GM18858 (cell line): ENCODE measurements around the gene TNFRSF11A.
A peak's percentile ranks its signal among the peaks of the same experiment; 100 is the strongest.

Source experiments
- ATAC-seq: cut with Tn5 transposase; IDR thresholded peaks from one replicate; pipeline ENCODE4 v1.9.1; 2021; ENCODE audit not compliant: unreplicated experiment

Gene TNFRSF11A

DNA sequence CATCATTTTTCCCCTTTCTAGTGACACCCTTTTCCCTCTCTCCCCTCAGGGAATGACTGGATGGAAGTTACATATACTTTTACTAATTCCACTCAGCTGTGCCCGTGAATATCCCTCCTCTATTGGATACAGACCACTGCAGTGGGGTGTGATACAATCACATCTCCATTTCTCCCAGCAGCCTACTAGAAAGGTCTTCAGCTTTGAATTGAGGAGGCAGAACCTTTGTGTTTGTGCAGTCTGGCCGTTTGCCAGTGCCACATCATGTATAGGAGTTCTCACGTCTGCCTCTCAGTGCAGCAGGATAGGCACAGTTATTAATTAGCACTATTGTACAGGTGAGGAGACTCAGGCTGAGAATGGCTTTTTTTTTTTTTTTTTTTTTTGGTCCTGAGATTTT, 16.4 kb downstream of the TNFRSF11A start:
- no peak for ATAC-seq

DNA sequence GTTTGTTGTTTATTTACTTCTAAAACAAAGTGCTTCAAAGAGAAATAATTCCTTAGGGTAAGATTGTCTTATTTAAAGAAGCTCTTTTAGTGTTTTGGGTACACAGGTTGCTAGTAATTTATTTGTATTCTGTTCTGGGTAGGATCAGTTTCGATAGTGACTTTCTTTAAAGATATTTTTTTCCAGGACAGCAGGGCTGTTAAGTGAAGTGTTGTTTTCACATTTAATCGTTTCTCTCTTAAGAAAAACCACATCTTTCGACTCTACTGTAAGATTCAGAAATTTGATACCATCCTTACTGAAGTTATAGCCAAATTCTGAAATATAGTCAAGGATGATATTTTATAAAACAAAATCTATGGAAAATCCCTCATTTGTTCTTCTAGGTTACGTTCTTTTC, 17.8 kb downstream of the TNFRSF11A start:
- no peak for ATAC-seq

DNA sequence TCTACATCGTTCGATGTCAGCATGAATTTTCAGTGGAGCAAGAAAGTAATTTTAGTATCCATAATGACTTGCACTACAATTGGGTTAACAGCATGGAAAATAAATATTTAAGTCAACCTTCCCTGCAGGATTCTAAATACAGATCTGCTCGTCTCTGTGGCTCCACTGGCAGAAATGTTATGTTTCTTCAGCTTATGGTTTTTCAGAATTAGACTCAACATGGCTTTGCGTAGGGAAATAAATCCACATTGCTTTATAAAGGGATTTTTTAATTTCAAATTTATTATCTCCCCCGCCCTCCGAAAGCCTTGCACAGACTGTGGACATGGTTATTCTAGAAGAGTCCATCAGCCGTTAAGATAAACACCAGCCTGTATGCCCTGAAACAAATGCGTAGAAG, 18.2 kb downstream of the TNFRSF11A start:
- ATAC-seq, result no peak

DNA sequence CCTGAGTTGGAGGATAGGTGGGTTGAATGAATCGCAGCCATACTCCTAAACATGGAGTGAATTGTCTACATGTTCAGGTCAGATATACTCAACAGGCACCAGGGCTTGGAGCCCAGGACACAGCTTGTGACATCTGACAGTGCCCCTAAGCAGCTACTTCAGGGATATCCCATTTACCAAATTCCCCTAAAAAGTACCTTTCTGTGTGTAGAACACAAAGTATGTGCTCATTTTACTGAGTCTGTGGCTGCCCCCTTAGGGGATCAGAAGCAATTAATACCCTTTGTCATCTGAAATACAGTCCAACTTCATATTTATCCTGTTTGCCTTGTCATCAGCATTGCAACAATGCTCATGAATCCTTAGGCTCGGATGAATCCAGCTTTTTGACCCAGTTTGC, 20.8 kb downstream of the TNFRSF11A start:
- no peak for ATAC-seq

DNA sequence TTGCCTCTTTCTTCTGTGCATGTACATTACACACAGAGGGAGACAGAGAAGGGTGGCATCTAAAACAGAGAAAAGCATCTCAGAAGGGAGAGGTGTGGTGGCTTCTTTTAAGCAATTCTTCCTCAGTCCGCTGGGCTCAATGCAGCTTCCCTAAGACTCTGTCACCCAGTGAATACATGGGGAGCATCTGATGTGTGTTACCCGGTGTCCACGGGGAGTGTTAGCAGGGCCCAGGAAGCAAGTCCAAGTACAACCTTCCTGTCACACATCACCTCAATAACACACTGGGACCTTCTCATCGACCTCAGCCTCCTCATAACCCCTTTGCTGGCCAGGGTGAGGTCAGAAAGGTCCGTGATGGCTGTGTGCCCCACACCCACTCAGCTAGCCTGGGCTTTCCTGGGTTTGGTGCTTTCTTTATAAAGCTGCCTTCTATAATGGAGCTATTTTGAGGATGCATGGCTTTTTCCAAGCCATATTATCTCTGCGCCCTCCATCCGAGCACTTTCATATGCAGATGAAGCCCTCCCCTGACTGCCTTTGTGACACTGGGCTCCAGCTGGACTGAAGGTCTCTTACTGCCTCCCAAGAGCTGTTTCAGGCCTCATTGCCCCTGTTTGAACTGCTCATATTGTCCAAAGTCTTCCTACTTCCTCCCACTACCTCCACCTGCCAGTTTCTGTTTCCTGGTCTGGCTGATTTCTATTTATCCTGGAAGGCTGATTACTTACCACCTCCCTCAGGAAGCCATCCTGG, 21.4 kb downstream of the TNFRSF11A start:
- no peak for ATAC-seq

DNA sequence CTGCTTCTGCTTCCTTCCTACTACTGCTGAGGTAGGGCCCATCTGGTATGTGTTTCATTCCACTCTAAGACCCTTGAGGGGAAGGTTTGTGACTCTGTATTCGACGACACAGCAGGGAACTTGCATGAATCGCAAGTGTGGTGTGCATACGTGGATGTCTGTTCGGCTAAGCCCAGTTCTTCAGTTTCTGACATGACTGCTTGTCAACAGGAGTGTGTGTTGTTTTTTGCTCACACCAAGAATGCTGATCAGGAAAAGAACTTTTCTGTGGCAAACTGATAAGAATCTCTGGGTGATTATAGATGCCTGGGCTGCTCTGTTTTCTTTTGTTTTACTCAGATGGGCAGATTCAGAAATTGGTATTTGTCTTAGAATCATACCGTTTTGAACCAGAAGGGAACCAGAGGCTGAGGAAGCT, 22.0 kb downstream of the TNFRSF11A start:
- ATAC-seq, result no peak

DNA sequence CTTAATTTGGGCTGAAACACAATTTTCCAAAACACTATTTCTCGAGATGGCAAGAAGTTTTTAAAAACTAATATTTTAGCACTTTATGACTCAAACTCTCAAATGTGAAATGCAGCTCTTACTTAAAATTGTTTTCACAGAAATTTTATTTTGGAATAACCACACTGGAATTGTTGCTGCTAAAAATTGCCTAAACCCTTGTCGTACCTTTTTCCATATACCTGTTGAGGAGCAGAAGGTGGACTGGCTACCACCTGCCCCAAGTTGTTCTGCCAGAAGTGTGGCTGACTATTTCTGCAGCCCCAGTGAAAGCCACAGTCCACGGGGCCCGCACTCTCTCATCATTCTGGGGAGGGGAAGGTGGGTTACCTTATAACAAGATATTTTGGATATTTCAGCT, 23.4 kb downstream of the TNFRSF11A start:
- ATAC-seq, result no peak

DNA sequence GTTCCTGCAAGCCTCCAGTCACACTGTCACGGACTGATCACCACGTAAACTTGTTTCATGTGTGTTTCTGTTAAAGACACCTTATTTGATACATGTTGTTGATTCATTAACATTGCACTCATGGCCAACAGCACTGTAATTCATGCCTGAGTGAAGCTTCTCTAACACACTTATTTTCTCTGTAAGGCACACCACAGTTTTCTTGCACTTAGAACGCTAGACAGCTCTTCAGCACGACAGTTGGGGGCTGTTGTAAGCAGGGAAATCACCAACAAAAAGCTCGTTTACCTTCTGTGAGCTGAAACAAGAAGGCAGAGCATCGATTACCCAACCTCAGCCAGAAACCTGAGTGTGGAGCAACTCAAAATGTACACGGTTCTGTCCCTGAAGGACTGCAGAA, 28.1 kb downstream of the TNFRSF11A start:
- no peak for ATAC-seq

DNA sequence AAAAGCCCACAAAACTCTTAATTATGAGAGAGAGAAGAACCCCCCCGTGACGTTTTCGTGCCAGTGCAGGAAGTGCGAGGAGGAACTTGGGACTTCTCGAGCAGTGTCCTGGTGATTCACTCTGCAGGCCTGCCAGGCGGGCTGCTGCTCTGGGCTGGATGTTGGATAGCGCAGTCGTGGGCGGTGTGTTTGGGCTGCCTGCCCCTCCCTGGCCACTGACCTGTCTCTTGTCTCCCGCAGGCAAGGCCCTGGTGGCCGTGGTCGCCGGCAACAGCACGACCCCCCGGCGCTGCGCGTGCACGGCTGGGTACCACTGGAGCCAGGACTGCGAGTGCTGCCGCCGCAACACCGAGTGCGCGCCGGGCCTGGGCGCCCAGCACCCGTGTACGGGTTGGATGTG, 29.0 kb downstream of the TNFRSF11A start:
- ATAC-seq, result no peak

DNA sequence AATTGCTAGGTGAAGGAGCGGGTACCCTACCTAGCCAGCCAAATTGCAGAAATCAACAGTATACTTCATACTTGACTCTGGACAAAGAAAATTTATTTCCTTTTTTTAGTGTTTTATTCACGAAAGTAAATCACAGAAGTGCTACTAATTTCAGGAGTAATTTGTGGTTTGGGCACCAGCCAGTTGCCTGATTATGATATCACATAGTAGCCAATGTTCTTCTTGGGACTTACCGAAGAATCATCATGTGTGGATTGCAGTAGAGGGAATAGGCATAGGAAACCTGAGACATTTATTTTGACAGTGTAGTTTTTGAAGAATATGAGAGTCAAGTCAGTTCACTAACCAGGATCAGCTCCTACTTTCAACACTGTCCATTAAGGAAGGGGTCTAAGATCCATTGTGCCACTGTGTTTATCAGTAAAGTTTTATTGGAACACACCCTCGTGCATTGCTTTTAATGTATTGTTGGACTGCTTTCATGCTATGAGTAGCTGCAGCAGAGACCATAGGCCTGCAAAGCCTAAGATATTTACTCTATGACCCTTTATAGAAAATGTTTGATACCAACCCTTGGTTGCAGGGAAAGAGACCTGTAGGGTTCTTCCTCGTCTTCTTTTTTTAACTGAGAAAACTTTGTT, 32.1 kb downstream of the TNFRSF11A start:
- ATAC-seq, result no peak

DNA sequence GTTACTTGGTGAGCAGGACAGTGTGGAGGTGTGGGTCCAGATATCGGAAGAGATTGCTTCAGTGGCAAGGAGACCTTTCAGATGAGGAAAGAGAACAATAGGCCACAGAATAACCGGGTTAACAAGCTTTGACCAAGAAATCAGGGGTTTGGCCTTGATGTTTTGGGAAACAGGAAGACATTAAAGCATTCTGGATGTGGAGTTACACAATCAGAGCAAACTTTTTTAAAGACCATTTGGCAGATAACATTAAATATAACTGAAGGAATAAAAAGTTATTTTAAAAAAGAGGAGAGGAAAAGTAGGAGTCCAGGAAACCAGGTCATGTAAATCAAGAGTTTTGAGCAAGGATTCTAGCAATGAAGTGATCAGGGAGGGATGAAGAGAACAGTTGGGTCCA, 35.7 kb downstream of the TNFRSF11A start:
- ATAC-seq, result no peak

DNA sequence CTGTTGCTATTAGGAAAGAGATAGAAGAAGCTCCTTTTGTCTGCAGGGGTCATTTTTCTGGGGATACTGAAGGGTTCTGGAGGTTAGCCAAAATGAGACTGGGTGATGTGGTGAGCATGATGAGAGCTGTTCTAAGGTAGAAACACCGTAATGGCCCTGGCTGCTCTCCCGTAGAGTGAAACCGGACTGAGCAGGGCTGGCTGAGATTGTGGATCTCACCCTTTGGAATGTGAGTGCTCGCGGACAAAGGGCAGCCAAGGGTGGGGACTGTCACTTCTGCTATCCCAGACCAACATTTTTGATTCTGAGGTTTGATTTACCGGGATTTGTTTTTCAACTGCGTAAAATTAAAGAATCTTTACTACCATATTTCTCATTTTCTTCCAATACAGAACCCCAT, 36.2 kb downstream of the TNFRSF11A start:
- ATAC-seq, result no peak

DNA sequence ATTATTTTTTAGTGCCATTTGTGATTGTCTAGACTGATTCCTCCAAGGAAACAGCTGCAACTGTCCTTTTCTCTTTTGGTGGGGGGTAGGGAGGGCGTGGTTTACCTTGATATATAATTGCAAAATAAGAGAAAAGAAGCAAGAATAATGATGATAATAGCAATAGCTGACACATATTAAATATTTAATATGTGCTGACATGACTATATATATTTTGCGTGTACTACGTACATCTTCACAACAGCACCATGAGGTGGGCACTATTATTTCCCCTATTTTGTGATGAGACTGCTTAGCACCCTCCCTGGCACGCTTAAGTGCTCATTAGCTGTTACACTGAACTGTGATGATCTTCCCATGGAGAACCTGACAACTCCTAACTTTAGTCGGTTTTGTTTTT, 39.4 kb downstream of the TNFRSF11A start:
- ATAC-seq, result no peak

DNA sequence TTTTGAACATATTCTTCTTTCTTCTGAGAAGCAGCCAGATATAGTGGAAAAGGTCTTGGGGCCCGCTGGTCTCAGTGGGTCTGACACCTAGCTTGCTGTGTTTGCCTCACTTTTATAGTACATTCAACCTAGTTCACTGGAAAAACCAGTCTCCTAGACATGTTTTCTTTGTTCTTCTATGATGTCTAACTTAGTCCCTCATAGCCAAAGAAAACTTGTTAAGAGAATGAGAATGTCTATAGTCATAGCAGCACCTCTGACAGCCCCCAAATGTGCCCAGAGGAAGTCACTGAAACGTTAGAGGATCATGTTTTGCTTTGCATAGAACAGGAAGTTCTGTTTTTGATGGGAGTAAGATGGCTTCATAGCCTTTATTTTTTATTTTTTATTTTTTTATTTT, 40.3 kb downstream of the TNFRSF11A start:
- no peak for ATAC-seq

DNA sequence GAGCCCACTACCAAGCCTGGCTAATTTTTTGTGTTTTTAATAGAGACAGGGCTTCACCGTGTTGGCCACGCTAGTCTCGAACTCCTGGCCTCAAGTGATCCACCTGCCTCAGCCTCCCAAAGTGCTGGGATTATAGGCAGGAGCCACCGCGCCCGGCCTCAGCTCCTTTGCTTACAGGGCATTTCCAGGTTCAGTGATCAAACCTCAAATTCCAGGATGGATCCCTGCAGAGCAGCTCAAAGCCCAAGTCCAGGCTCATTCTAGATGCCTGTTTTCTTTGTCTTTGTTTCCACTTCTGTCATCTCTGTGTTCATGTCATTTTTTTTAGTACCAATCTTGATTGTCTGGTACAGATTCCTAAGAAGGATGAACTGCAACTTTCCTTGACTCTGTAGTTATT, 41.9 kb downstream of the TNFRSF11A start:
- no peak for ATAC-seq

DNA sequence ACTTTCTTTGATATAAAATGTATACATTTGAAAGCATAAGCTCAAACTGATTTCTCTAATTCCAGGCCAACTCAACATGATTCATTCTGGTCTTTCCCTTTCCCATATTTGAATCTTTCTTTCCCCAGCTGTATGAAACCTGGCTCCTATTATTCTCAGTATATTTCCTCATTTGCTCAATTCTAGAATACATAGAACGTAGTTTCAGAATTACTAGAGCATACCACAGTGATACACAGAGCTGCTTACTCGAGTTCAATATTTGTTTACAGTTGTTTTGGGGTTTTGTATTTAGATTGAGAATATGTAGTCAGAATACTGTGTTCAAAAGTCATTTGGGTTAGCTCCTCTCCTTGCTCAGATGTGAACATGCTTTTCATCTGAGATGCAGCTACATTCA, 43.0 kb downstream of the TNFRSF11A start:
- ATAC-seq, result peak; percentile 74

DNA sequence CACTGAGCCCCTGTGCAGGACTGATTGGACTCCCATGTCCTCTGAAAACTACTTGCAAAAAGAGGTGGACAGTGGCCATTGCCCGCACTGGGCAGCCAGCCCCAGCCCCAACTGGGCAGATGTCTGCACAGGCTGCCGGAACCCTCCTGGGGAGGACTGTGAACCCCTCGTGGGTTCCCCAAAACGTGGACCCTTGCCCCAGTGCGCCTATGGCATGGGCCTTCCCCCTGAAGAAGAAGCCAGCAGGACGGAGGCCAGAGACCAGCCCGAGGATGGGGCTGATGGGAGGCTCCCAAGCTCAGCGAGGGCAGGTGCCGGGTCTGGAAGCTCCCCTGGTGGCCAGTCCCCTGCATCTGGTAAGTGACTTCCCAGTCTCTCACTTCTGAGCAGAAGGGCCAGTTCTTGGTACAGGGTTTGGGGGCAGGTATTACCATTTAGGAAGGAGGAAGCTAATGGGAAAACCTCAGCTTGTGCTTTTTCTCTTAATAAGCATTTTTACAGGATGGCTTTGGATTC, 44.1 kb downstream of the TNFRSF11A start:
- no peak for ATAC-seq

DNA sequence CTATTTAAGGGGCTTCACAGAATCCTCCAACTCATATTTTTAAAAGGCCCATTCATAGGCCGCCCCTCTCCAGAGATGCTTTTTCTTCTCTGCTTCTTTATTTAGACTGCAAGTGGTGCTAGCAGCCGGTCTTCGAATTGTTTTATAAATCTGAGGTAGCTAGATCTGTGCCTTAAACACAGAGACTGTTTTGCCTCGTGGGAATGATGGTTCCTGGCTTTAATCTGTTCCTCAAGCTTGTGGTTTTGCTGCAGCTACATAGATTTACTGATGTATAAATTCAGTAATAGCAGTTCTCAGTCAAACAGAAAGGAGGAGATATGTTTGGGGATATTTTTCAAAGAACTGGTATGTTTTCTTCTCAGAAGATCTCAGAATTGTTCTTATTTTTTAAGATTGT, 45.3 kb downstream of the TNFRSF11A start:
- ATAC-seq, result no peak

DNA sequence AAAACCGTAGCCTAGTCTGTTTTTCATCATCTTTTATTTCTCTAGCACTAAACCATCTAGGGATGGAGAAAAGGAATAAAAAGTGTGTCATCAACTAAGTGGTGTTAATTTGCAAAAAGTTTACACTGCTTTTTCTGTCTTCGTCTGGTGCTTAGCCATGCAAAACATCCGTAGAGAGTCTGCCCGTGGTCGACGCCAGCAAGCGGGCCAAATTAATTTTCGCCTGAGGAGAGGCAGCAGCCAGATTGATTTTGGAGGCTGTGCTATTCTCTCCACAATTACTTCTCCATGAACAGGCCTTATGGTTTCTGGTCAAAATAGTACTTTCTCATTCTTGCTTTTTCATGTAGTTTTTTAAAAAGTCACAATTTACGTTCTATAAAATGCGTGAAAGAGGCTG, 46.3 kb downstream of the TNFRSF11A start:
- no peak for ATAC-seq

DNA sequence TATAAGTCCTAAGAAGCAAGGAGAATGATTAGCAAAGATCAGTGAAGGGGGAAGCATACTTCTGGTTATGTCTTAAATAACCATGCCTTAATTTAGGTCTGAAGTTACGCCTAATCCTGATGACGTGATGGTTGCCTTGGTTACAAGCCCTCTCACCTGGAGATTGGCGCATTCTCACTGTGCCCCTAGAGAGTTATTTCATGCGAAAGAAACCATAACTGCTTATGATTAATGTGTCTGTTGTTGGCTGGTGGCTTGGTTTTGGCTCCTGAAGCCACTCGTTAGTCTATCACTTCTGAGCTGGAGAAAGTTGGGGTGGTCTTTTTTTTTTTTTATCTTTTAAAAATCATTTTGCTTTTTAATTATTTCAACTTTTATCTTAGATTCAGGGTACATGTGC, 47.0 kb downstream of the TNFRSF11A start:
- ATAC-seq, result no peak

DNA sequence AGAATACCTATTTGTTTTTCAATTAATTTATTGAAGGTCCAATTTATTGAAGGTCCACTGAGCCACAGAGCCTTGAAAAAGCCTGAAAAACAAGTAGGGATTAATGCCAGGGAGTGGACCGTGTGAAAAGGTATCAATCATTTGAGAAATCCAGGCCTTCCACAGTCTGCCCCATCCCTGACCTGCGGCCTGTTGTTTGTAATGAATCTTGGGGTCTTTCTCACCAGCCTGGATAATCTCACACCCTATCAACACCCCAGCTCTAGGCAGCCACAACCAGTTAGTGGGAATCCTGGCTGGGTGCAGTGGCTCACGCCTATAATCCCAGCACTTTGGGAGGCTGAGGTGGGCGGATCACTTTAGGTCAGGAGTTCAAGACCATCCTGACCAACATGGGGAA, 47.8 kb downstream of the TNFRSF11A start:
- no peak for ATAC-seq

DNA sequence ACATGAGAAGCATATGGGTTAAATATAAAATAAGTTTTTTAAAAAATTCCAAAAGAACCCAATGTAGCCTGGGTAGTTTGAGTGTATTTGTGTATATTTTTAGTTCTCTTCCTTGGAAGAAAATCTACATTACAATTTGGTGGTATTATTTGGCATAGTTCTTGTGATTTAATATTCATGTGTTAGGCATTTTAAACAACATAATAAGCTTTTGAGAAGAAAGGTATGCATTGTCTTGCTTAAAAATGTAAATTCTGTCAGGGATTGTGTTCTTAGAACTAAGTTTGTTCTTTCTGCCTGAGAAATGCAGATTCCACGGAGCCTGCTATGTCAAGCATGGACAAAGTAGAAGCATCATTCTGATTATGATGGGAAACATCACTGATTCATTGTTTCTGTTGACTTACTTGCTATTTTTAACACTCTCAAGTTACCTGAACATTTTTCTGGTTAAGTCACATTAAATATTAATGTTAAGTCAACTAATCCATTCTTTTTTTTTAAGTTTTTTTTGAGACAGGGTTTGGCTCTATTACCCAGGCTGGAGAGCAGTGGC, 49.4 kb downstream of the TNFRSF11A start:
- no peak for ATAC-seq
